GM23338 (cell line): ENCODE data around the gene COL15A1. TPM values are rescaled to one million over a fixed set of nuclear protein-coding genes. Genes with fewer than 3 reads are reported as not detected.

Experiments
- ATAC-seq: fragments of 200-7000 bp; cut with Tn5 transposase; 3 replicates; pipeline ENCODE4 v1.9.1; 2020
- DNase-seq: peaks from one replicate; pipeline ENCODE4 v3.0.0-alpha.2; 2015; ENCODE audit warnings: low spot score
- H2AFZ ChIP-seq: fragments of 200-600 bp; sonication (generic); 2 replicates; pipeline ENCODE4 v1.8.0; 2016; ENCODE audit warnings: antibody characterized with exemption, mild to moderate bottlenecking, moderate library complexity
- H3F3A ChIP-seq: fragments of 200-600 bp; sonication (generic); replicated peaks from 2 replicates; pipeline ENCODE4 v1.8.0; 2017; ENCODE audit warnings: antibody characterized with exemption, mixed run types, low read depth
- H3K27ac ChIP-seq: fragments of 200-600 bp; sonication (generic); 2 replicates; pipeline ENCODE4 v1.6.1; 2016; ENCODE audit warnings: low read depth
- H3K27me3 ChIP-seq: fragments of 200-600 bp; sonication (generic); 2 replicates; pipeline ENCODE4 v1.8.0; 2016; ENCODE audit warnings: mild to moderate bottlenecking, mixed run types, moderate library complexity; ENCODE audit not compliant: insufficient read depth
- H3K36me3 ChIP-seq: fragments of 200-600 bp; sonication (generic); 2 replicates; pipeline ENCODE4 v1.8.0; 2016; ENCODE audit warnings: mild to moderate bottlenecking; ENCODE audit not compliant: insufficient read depth
- H3K4me1 ChIP-seq: fragments of 200-600 bp; sonication (generic); 2 replicates; pipeline ENCODE4 v1.8.0; 2016; ENCODE audit warnings: mild to moderate bottlenecking, moderate library complexity; ENCODE audit not compliant: insufficient read depth
- H3K4me2 ChIP-seq: fragments of 200-600 bp; sonication (generic); 2 replicates; pipeline ENCODE4 v1.7.1; 2017; ENCODE audit warnings: mixed run types
- H3K4me3 ChIP-seq: fragments of 200-600 bp; sonication (generic); 2 replicates; pipeline ENCODE4 v1.6.1; 2016; ENCODE audit warnings: mixed run types
- H3K79me2 ChIP-seq: fragments of 200-600 bp; sonication (generic); replicated peaks from 2 replicates; pipeline ENCODE4 v1.8.0; 2017; ENCODE audit warnings: mild to moderate bottlenecking; ENCODE audit not compliant: insufficient read depth
- H3K9me2 ChIP-seq: fragments of 200-600 bp; sonication (generic); 2 replicates; pipeline ENCODE4 v1.8.0; 2017; ENCODE audit not compliant: insufficient read depth
- H4K20me1 ChIP-seq: fragments of 200-600 bp; sonication (generic); replicated peaks from 2 replicates; pipeline ENCODE4 v1.8.0; 2017; ENCODE audit warnings: mild to moderate bottlenecking; ENCODE audit not compliant: insufficient read depth
- H3K27ac Mint-ChIP-seq: 2 replicates; pipeline ENCODE4 v1.8.0; 2020; ENCODE audit warnings: inconsistent platforms, mild to moderate bottlenecking, moderate library complexity, mixed read lengths
- H3K27me3 Mint-ChIP-seq: 3 replicates; pipeline ENCODE4 v1.8.0; 2022; ENCODE audit warnings: low read depth, mild to moderate bottlenecking, moderate library complexity, mixed read lengths, inconsistent platforms; ENCODE audit not compliant: insufficient read depth, poor library complexity
- H3K36me3 Mint-ChIP-seq: 3 replicates; pipeline ENCODE4 v1.8.0; 2021; ENCODE audit warnings: low read depth, mild to moderate bottlenecking, inconsistent platforms, moderate library complexity, mixed read lengths
- H3K4me1 Mint-ChIP-seq: 3 replicates; pipeline ENCODE4 v1.8.0; 2020; ENCODE audit warnings: mild to moderate bottlenecking, inconsistent platforms, mixed read lengths
- H3K4me3 Mint-ChIP-seq: 3 replicates; pipeline ENCODE4 v1.8.0; 2021; ENCODE audit warnings: moderate library complexity, mild to moderate bottlenecking, inconsistent platforms, mixed read lengths
- H3K9me3 Mint-ChIP-seq: 3 replicates; pipeline ENCODE4 v1.8.0; 2020; ENCODE audit warnings: moderate library complexity, mild to moderate bottlenecking, inconsistent platforms, mixed read lengths
- CREB1 ChIP-seq: fragments of 250-450 bp; sonication (Bioruptor Pico); IDR thresholded peaks from 2 replicates; pipeline ENCODE4 v1.5.0; 2020; ENCODE audit warnings: low read depth, mild to moderate bottlenecking, moderate library complexity
- JUNB ChIP-seq: IDR thresholded peaks from one replicate; pipeline ENCODE4 v1.6.1; 2016; ENCODE audit warnings: antibody characterized with exemption; ENCODE audit not compliant: unreplicated experiment
- NANOG ChIP-seq: IDR thresholded peaks from 2 replicates; pipeline ENCODE4 v1.6.1; 2016; ENCODE audit warnings: antibody characterized with exemption, borderline replicate concordance
- REST ChIP-seq: IDR thresholded peaks from one replicate; pipeline ENCODE4 v1.6.1; 2018; ENCODE audit warnings: antibody characterized with exemption; ENCODE audit not compliant: unreplicated experiment
- ZNF114 ChIP-seq: fragments of 250-450 bp; sonication (Bioruptor Pico); IDR thresholded peaks from 2 replicates; pipeline ENCODE4 v1.5.0; 2020; ENCODE audit warnings: mild to moderate bottlenecking, moderate library complexity
- ZNF331 ChIP-seq: fragments of 250-450 bp; sonication (Bioruptor Pico); IDR thresholded peaks from 2 replicates; pipeline ENCODE4 v1.5.0; 2020; ENCODE audit warnings: low read depth, mild to moderate bottlenecking, moderate library complexity
- polyA plus RNA-seq: library from polyadenylated mRNA; unstranded; fragments of >200 nt; fragmentation: Nextera tagmentation; extraction: Ambion mirVana; gene quantifications from 2 replicates; pipeline ENCODE4 v1.2.1, GENCODE V29; 2016
- total RNA-seq: library from RNA; depleted of rRNA; stranded (reverse); fragments of >200 nt; shearing (Covaris generic); gene quantifications from 2 replicates; pipeline ENCODE4 v1.2.3, GENCODE V29; 2014
- TF ChIP-seq, protein P1 (sequence below): fragments of 250-450 bp; sonication (Bioruptor Pico); IDR thresholded peaks from 2 replicates; pipeline ENCODE4 v1.5.0; 2020; ENCODE audit warnings: mild to moderate bottlenecking, moderate library complexity
- TF ChIP-seq, protein P2 (sequence below), 2 experiments: fragments of 200-600 bp in 1 of 2; sonication (generic) in 1 of 2; conservative IDR thresholded peaks; 2 replicates each; pipeline versions ENCODE4 v1.5.1 to v1.6.1; 2016 to 2017; ENCODE audit warnings: antibody characterized with exemption in 2 of 2, low read depth in 2 of 2, mild to moderate bottlenecking in 2 of 2, moderate library complexity in 1 of 2

The COL15A1 gene
- total and polyA plus RNA-seq, 2 experiments from 2014 or later = 0.17 to 0.18 TPM

- TF ChIP-seq, protein P1, sequence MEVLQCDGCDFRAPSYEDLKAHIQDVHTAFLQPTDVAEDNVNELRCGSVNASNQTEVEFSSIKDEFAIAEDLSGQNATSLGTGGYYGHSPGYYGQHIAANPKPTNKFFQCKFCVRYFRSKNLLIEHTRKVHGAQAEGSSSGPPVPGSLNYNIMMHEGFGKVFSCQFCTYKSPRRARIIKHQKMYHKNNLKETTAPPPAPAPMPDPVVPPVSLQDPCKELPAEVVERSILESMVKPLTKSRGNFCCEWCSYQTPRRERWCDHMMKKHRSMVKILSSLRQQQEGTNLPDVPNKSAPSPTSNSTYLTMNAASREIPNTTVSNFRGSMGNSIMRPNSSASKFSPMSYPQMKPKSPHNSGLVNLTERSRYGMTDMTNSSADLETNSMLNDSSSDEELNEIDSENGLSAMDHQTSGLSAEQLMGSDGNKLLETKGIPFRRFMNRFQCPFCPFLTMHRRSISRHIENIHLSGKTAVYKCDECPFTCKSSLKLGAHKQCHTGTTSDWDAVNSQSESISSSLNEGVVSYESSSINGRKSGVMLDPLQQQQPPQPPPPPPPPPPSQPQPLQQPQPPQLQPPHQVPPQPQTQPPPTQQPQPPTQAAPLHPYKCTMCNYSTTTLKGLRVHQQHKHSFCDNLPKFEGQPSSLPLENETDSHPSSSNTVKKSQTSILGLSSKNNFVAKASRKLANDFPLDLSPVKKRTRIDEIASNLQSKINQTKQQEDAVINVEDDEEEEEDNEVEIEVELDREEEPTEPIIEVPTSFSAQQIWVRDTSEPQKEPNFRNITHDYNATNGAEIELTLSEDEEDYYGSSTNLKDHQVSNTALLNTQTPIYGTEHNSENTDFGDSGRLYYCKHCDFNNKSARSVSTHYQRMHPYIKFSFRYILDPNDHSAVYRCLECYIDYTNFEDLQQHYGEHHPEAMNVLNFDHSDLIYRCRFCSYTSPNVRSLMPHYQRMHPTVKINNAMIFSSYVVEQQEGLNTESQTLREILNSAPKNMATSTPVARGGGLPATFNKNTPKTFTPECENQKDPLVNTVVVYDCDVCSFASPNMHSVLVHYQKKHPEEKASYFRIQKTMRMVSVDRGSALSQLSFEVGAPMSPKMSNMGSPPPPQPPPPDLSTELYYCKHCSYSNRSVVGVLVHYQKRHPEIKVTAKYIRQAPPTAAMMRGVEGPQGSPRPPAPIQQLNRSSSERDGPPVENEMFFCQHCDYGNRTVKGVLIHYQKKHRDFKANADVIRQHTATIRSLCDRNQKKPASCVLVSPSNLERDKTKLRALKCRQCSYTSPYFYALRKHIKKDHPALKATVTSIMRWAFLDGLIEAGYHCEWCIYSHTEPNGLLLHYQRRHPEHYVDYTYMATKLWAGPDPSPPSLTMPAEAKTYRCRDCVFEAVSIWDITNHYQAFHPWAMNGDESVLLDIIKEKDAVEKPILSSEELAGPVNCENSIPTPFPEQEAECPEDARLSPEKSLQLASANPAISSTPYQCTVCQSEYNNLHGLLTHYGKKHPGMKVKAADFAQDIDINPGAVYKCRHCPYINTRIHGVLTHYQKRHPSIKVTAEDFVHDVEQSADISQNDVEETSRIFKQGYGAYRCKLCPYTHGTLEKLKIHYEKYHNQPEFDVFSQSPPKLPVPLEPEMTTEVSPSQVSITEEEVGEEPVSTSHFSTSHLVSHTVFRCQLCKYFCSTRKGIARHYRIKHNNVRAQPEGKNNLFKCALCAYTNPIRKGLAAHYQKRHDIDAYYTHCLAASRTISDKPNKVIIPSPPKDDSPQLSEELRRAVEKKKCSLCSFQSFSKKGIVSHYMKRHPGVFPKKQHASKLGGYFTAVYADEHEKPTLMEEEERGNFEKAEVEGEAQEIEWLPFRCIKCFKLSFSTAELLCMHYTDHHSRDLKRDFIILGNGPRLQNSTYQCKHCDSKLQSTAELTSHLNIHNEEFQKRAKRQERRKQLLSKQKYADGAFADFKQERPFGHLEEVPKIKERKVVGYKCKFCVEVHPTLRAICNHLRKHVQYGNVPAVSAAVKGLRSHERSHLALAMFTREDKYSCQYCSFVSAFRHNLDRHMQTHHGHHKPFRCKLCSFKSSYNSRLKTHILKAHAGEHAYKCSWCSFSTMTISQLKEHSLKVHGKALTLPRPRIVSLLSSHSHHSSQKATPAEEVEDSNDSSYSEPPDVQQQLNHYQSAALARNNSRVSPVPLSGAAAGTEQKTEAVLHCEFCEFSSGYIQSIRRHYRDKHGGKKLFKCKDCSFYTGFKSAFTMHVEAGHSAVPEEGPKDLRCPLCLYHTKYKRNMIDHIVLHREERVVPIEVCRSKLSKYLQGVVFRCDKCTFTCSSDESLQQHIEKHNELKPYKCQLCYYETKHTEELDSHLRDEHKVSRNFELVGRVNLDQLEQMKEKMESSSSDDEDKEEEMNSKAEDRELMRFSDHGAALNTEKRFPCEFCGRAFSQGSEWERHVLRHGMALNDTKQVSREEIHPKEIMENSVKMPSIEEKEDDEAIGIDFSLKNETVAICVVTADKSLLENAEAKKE (CRISPR knock-in tag) = no peak
- TF ChIP-seq, protein P2, sequence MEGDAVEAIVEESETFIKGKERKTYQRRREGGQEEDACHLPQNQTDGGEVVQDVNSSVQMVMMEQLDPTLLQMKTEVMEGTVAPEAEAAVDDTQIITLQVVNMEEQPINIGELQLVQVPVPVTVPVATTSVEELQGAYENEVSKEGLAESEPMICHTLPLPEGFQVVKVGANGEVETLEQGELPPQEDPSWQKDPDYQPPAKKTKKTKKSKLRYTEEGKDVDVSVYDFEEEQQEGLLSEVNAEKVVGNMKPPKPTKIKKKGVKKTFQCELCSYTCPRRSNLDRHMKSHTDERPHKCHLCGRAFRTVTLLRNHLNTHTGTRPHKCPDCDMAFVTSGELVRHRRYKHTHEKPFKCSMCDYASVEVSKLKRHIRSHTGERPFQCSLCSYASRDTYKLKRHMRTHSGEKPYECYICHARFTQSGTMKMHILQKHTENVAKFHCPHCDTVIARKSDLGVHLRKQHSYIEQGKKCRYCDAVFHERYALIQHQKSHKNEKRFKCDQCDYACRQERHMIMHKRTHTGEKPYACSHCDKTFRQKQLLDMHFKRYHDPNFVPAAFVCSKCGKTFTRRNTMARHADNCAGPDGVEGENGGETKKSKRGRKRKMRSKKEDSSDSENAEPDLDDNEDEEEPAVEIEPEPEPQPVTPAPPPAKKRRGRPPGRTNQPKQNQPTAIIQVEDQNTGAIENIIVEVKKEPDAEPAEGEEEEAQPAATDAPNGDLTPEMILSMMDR (conservative IDR thresholded peaks at IDR 0.05; ENCODE audit: low read depth in 2 of 2) = no peak
- no peak for TF ChIP-seq ZNF331
- TF ChIP-seq NANOG = no peak
- TF ChIP-seq ZNF114 (CRISPR knock-in tag) = no peak
Observed at GRCh38 chr9:98944734-98945074, 997 bp downstream of the COL15A1 start (continued).

GRCh38 chr9:98949565-98949964 is 5.9 kb downstream of the COL15A1 start:
- no peak overlapping the region for H3K4me3 ChIP-seq
- H3K9me2 ChIP-seq = peaks cover 18% of the 10 kb centered on the region; the same call in 1 of the 2 replicates
- no peak for DNase-seq
- Mint-ChIP-seq H3K4me1 (peaks cover 13% of the 10 kb centered on the region), H3K36me3 (no peaks in the 10 kb centered on the region; the same call in 2 of the 3 replicates), H3K27me3 (peaks cover 14% of the 10 kb centered on the region), H3K9me3 (no peaks in the 10 kb centered on the region), H3K27ac (no peak overlapping the region), H3K4me3 (no peak overlapping the region)
- no peak for ATAC-seq
- H3K36me3 ChIP-seq = no peaks in the 10 kb centered on the region
- no peak overlapping the region for H3K4me2 ChIP-seq
- H2AFZ ChIP-seq = no peak overlapping the region
- no peaks in the 10 kb centered on the region for H3K79me2 ChIP-seq
- H3F3A ChIP-seq = 0 out of 2 replicates have a peak, but pooled peaks cover 3% of the 10 kb centered on the region
- no peaks in the 10 kb centered on the region for H4K20me1 ChIP-seq
- H3K27ac ChIP-seq = no peak overlapping the region
- H3K4me1 ChIP-seq = peaks cover 19% of the 10 kb centered on the region
- peaks cover 21% of the 10 kb centered on the region for H3K27me3 ChIP-seq
- TF ChIP-seq REST (no peak), NANOG (no peak), CREB1 (no peak), ZNF114 (CRISPR knock-in tag) (no peak), ZNF331 (no peak), JUNB (no peak)
- TF ChIP-seq, protein P2 (conservative IDR thresholded peaks at IDR 0.05; ENCODE audit: low read depth in 2 of 2) = no peak
